Smooth muscle cell of the brain vasculature (primary cell): Measurements from ENCODE around the gene TMPRSS3.

Experiments
- DNase-seq: peaks from one replicate; pipeline ENCODE4 v3.0.0-alpha.2; 2012; ENCODE audit warnings: low read depth, low spot score

The TMPRSS3 gene

GRCh38 chr21:42373908-42374455 lies 21.9 kb downstream of the TMPRSS3 start:
- no peak for DNase-seq

GRCh38 chr21:42373196-42373907 lies 22.5 kb downstream of the TMPRSS3 start:
- DNase-seq = no peak

GRCh38 chr21:42370894-42371654 lies 24.8 kb downstream of the TMPRSS3 start:
- DNase-seq = no peak

- DNase-seq = no peak
Observed at GRCh38 chr21:42369821-42370220, 26.0 kb downstream of the TMPRSS3 start.

GRCh38 chr21:42367367-42368165 lies 28.3 kb downstream of the TMPRSS3 start:
- DNase-seq = no peak

GRCh38 chr21:42366292-42367010 lies 29.4 kb downstream of the TMPRSS3 start, which contains the start of gene TFF1:
Gene TFF1 (minus strand): TSS chr21:42366535. CDS start chr21:42366495, 40 bp downstream.
- DNase-seq = no peak

- DNase-seq = no peak
Observed at GRCh38 chr21:42365770-42366169, 30.1 kb downstream of the TMPRSS3 start.

GRCh38 chr21:42364304-42364865 lies 31.5 kb downstream of the TMPRSS3 start:
- DNase-seq = no peak

- DNase-seq = no peak
Observed at GRCh38 chr21:42363312-42363711, 32.5 kb downstream of the TMPRSS3 start.

- DNase-seq = no peak
Observed at GRCh38 chr21:42362700-42363099, 33.2 kb downstream of the TMPRSS3 start.

- no peak for DNase-seq
Observed at GRCh38 chr21:42362198-42362597, 33.7 kb downstream of the TMPRSS3 start.

- no peak for DNase-seq
Observed at GRCh38 chr21:42361286-42361685, 34.6 kb downstream of the TMPRSS3 start.

GRCh38 chr21:42360317-42360716 lies 35.5 kb downstream of the TMPRSS3 start:
- DNase-seq = no peak

GRCh38 chr21:42358937-42359336 lies 36.9 kb downstream of the TMPRSS3 start:
- DNase-seq = no peak

- no peak for DNase-seq
Observed at GRCh38 chr21:42358261-42358660, 37.6 kb downstream of the TMPRSS3 start.

GRCh38 chr21:42357307-42357706 lies 38.5 kb downstream of the TMPRSS3 start:
- DNase-seq = no peak

GRCh38 chr21:42356650-42357049 lies 39.2 kb downstream of the TMPRSS3 start:
- no peak for DNase-seq

GRCh38 chr21:42356046-42356445 lies 39.8 kb downstream of the TMPRSS3 start:
- no peak for DNase-seq

- no peak for DNase-seq
Observed at GRCh38 chr21:42353623-42354022, 42.2 kb downstream of the TMPRSS3 start.

- DNase-seq = no peak
Observed at GRCh38 chr21:42352441-42353095, 43.3 kb downstream of the TMPRSS3 start.
